RPMI8226 (cell line): ENCODE data around the gene PTPRD.
"Not testable (repeated sequence)": the region's sequence is repeated elsewhere in the genome, so short reads cannot be mapped to it uniquely, and the experiment has no call there.

Source experiments
- DNase-seq: peaks from one replicate; pipeline ENCODE4 v3.0.0-alpha.2; 2015

PTPRD gene

GRCh38 chr9:9560382-9561035, 1052.3 kb downstream of the PTPRD start:
- no peak for DNase-seq

DNA sequence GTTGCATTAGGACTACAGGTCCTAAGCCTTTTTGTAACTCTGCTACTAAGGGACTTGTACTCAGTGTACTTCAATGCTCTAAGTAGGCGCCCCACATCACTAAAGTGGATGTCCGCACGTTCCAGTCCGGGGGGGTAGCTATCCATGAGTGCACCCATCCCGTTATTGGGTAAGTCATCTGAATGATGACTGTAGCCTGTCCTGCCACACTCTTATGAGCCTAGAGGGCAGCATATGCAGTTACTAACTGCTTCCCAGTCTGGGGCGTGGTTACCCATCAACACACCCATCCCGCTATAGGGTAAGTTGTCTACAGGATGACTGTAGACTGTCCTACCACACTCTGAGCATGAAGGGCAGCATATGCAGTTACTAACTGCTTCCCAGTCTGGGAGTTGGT, 1053.9 kb downstream of the PTPRD start:
- no peak for DNase-seq

- DNase-seq = no peak
Measured at GRCh38 chr9:9557804-9558334, 1054.9 kb downstream of the PTPRD start.

GRCh38 chr9:9556865-9557803, 1055.7 kb downstream of the PTPRD start:
- DNase-seq = no peak

DNA sequence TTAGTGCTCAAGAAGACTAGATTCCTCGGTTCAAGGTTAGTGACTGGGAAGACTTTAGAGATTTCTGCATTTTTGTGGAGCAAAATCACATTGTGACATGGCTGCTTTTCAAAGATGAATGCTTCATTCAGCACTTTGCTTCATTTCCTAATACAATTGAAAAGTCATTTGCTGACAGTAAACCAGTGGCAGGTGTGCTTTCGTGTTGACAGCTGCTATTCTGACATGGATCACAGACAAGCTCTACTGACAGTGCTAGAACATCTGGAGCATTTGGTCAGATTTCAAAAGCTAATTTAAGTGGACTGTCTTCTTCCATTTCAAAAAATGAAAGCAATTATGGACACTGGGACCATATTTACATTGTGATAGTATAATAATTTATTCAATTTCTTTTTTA, 1060.1 kb downstream of the PTPRD start:
- peak; percentile 85 for DNase-seq

DNA sequence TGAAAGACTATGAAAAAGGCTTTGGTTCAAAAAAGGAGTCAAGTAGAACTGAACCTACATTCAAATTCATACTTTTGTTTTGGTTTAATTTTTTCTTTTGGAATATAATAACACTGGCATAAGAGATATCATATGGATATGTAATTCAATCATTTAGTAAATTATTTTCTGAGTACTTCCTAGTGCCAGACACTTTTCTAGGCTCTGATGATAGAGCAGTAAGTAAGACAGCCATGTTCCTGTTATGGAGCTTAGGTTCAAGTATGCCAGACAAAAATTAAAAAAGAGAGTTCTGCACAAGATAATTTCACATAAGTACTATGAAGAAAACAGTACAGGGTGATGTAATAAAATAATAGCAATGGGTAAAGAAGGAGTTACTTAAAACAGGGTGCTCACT, 1074.0 kb downstream of the PTPRD start:
- DNase-seq = no peak

GRCh38 chr9:9538356-9538755, 1074.4 kb downstream of the PTPRD start:
- DNase-seq = no peak

GRCh38 chr9:9536523-9536922, 1076.3 kb downstream of the PTPRD start:
- no peak for DNase-seq

GRCh38 chr9:9523476-9524139, 1089.2 kb downstream of the PTPRD start:
- DNase-seq = no peak

DNA sequence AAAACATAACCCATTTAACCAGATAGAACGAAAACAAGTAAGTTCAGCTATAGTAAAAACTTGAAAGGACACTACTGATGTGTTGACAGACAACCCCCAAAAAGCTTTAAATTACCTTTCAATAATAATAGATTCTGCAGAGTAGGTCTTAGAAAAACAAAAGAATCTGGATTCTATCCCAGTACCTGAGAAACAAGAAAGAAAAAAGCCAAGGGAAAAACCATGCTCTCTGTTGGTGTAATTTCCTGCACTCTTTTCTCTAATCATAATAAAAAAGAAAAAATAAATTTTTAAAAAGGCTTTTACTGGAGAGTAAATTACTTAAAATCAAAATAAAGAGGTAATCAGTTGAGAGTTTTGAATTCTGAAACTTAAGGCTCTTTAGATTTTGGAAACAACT, 1090.4 kb downstream of the PTPRD start:
- DNase-seq = no peak

- no peak for DNase-seq
Measured at GRCh38 chr9:9521033-9521779, 1091.6 kb downstream of the PTPRD start.

DNA sequence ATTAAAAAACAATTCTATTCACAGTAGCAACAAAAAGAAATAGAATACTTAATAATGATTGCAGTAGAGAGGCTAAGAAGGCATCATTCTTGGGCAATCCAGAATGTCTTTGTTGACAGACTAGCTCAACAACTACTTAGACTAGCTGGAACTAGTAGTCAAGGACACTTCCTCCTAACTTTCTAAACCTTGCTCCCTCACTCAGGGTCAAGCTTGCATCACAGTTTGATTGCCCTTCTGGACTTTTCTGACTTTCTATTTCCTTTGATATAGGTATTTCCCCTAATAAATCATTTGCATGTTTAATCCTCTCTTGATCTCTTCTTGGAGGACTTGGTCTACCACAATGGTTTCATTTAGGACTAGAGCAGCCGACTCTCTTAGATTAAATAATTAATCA, 1107.9 kb downstream of the PTPRD start:
- no peak for DNase-seq

GRCh38 chr9:9499546-9499945, 1113.3 kb downstream of the PTPRD start:
- no peak for DNase-seq

GRCh38 chr9:9498846-9499245, 1114.0 kb downstream of the PTPRD start:
- no peak for DNase-seq

DNA sequence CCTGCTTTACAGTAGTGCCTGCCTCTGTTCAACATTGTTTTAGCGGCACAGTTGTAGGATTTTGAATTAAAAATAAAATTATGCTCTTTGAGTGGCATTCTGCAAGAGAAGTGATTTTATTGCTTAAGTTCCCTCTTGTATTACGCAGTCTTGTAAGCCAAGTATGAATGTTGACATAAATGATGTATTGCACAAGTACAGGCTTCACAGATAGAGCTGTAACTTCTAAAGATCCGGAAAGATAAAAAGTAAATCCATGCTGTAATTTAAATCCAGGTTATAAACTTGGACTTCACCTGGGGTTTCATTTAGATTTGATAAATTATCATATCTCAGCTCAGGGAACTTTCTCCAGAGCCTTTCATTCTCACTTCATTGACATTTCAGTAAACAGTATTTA, 1114.7 kb downstream of the PTPRD start:
- DNase-seq = no peak

GRCh38 chr9:9494336-9494735, 1118.5 kb downstream of the PTPRD start:
- no peak for DNase-seq

DNA sequence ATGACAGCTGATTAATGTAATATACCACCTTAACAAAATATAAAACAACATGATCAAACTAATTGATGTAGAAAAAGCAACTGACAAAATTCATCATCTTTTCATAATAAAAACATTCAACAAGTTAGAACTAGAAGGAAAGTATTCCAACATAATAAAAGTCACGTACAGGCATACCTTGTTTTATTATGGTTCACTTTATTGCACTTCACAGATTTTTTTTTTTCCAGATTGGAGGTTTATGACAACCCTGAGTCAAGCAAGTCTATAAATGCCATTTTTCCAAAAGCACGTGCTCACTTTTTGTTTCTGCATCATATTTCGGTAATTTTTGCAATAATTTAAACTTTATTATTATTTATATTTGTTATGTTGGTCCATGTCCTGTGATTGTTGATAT, 1120.3 kb downstream of the PTPRD start:
- DNase-seq = no peak

DNA sequence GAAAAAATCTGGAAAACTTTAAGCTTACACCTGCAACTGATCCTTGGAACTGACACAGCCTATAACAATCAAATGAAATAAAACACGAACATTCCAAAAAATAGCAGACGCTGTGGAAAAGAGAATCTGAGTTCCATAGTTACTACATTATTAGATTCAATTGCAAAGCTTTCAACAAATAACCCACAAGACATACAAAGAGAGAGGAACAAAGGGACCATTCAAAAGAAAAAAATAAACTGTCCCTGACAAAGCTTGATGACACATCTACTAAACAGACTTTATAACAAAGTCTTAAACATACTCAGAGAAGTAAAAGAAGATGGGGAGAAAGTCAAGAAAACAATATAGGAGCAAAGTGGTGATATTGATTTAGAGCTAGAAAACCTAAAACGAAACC, 1123.6 kb downstream of the PTPRD start:
- no peak for DNase-seq

DNA sequence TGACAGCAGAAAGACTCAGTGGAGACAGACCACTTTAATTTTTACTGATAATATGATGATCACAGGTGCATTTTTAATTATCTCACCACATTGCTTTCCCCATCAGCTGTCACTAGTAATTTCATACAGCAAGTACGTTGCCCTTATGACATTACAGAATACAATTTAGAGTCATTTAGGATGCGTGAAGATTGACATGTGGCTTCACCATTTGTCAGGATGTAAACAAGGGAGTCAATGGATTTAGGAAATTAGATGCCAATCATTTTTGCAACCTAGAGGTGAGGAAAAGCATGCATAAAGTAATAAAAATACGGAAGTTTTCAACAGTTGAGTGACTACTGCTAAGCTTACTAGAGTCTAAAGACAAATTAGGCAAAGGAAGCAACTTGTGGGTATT, 1129.6 kb downstream of the PTPRD start:
- no peak for DNase-seq

GRCh38 chr9:9478741-9479140, 1134.1 kb downstream of the PTPRD start:
- DNase-seq = no peak

- no peak for DNase-seq
Measured at GRCh38 chr9:9469271-9469670, 1143.5 kb downstream of the PTPRD start.

GRCh38 chr9:9441874-9442273, 1170.9 kb downstream of the PTPRD start:
- not testable (repeated sequence) for DNase-seq

- no peak for DNase-seq
Measured at GRCh38 chr9:9437641-9438040, 1175.2 kb downstream of the PTPRD start.
